Hepatocyte (in vitro differentiated cells): ENCODE data around the gene ZFHX3. TPM values are rescaled to one million over a fixed set of nuclear protein-coding genes. Genes with fewer than 3 reads are reported as not detected.
A peak's percentile ranks its signal among the peaks of the same experiment; 100 is the strongest.

Experiments
- DNase-seq: peaks from one replicate; pipeline ENCODE4 v3.0.0-alpha.2; 2016; ENCODE audit warnings: low spot score
- H2AFZ ChIP-seq: fragments of 200-600 bp; sonication (generic); 2 replicates; pipeline ENCODE4 v1.6.0; 2016; ENCODE audit warnings: antibody characterized with exemption, mild to moderate bottlenecking
- H3K27ac ChIP-seq: fragments of 200-600 bp; sonication (generic); 2 replicates; pipeline ENCODE4 v1.5.1; 2016; ENCODE audit warnings: mild to moderate bottlenecking
- H3K27me3 ChIP-seq: fragments of 200-600 bp; sonication (generic); 2 replicates; pipeline ENCODE4 v1.6.1; 2016
- H3K36me3 ChIP-seq: fragments of 200-600 bp; sonication (generic); replicated peaks from 2 replicates; pipeline ENCODE4 v1.5.1; 2016; ENCODE audit warnings: low read depth; ENCODE audit not compliant: insufficient read depth
- H3K4me1 ChIP-seq: fragments of 200-600 bp; sonication (generic); 2 replicates; pipeline ENCODE4 v1.5.1; 2016; ENCODE audit warnings: mild to moderate bottlenecking, moderate library complexity; ENCODE audit not compliant: insufficient read depth
- H3K4me2 ChIP-seq: fragments of 200-600 bp; sonication (generic); 2 replicates; pipeline ENCODE4 v1.6.0; 2016
- H3K4me3 ChIP-seq: fragments of 200-600 bp; sonication (generic); 2 replicates; pipeline ENCODE4 v1.5.1; 2016; ENCODE audit warnings: mild to moderate bottlenecking
- H3K79me2 ChIP-seq: fragments of 200-600 bp; sonication (generic); 2 replicates; pipeline ENCODE4 v1.6.0; 2017; ENCODE audit warnings: mild to moderate bottlenecking
- H3K9me2 ChIP-seq: fragments of 200-600 bp; sonication (generic); replicated peaks from 2 replicates; pipeline ENCODE4 v1.6.0; 2017; ENCODE audit warnings: mild to moderate bottlenecking; ENCODE audit not compliant: insufficient read depth
- H3K9me3 ChIP-seq: fragments of 200-600 bp; sonication (generic); 2 replicates; pipeline ENCODE4 v1.5.1; 2016; ENCODE audit warnings: low read depth, mild to moderate bottlenecking
- H4K20me1 ChIP-seq: fragments of 200-600 bp; sonication (generic); 2 replicates; pipeline ENCODE4 v1.6.0; 2016; ENCODE audit warnings: mild to moderate bottlenecking; ENCODE audit not compliant: insufficient read depth, poor library complexity, severe bottlenecking
- EZH2 ChIP-seq: fragments of 200-600 bp; sonication (generic); IDR thresholded peaks from 2 replicates; pipeline ENCODE4 v1.6.1; 2016; ENCODE audit warnings: antibody characterized with exemption, mild to moderate bottlenecking, borderline replicate concordance
- EZH2phosphoT487 ChIP-seq: fragments of 200-600 bp; sonication (generic); IDR thresholded peaks from one replicate; pipeline ENCODE4 v1.6.1; 2018; ENCODE audit warnings: antibody characterized with exemption, mild to moderate bottlenecking, low read depth, moderate library complexity; ENCODE audit not compliant: unreplicated experiment, severe bottlenecking
- WGBS: methylation state at CpG from one replicate; pipeline ENCODE4 v1.1.6; 2016; ENCODE audit warnings: low lambda C conversion rate; ENCODE audit errors: missing lambda C conversion rate; 5-methylcytosine and 5-hydroxymethylcytosine counted together
- polyA plus RNA-seq: library from polyadenylated mRNA; unstranded; fragments of >200 nt; fragmentation: Nextera tagmentation; extraction: Ambion mirVana; gene quantifications from 2 replicates; pipeline ENCODE4 v1.2.1, GENCODE V29; 2016
- total RNA-seq: library from RNA; depleted of rRNA; stranded (reverse); fragments of >200 nt; gene quantifications from 2 replicates; pipeline ENCODE4 v1.2.3, GENCODE V29; 2014
- TF ChIP-seq, protein P1 (sequence below): fragments of 200-600 bp; sonication (generic); IDR thresholded peaks from 2 replicates; pipeline ENCODE4 v1.5.1; 2016; ENCODE audit warnings: antibody characterized with exemption, mild to moderate bottlenecking; ENCODE audit not compliant: poor library complexity

The ZFHX3 gene
- total and polyA plus RNA-seq, 2 experiments from 2014 or later: 6.4 to 11.6 TPM

DNA sequence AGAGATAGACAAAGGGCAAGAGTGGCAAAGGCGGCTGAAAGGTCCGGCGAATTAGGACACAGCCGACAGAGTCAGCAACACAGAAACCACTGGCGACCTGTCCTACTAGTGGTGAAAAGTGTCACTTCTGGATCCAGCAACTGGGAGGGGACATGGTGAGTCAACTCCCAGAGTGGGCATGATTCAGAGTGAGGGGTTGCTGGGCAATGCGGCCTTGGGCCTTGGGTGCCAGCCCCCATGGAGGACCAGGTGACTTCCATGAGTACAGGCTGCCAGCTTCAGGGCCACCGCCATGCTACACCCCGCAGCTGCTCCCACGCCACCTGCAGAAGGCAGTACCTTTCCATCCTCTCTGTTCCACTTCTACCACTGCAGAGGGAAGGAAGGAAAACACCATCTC is 110.6 kb downstream of the ZFHX3 start:
- no peak overlapping the region for H3K4me3 ChIP-seq
- no peak overlapping the region for H2AFZ ChIP-seq
- H3K79me2 ChIP-seq: peaks cover 96% of the 10 kb centered on the region
- no peaks in the 10 kb centered on the region for H3K27me3 ChIP-seq
- no peaks in the 10 kb centered on the region for H3K9me3 ChIP-seq
- DNase-seq: no peak
- peaks cover 34% of the 10 kb centered on the region for H3K4me1 ChIP-seq
- TF ChIP-seq, protein P1, sequence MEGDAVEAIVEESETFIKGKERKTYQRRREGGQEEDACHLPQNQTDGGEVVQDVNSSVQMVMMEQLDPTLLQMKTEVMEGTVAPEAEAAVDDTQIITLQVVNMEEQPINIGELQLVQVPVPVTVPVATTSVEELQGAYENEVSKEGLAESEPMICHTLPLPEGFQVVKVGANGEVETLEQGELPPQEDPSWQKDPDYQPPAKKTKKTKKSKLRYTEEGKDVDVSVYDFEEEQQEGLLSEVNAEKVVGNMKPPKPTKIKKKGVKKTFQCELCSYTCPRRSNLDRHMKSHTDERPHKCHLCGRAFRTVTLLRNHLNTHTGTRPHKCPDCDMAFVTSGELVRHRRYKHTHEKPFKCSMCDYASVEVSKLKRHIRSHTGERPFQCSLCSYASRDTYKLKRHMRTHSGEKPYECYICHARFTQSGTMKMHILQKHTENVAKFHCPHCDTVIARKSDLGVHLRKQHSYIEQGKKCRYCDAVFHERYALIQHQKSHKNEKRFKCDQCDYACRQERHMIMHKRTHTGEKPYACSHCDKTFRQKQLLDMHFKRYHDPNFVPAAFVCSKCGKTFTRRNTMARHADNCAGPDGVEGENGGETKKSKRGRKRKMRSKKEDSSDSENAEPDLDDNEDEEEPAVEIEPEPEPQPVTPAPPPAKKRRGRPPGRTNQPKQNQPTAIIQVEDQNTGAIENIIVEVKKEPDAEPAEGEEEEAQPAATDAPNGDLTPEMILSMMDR: no peak
- TF ChIP-seq EZH2phosphoT487: no peak
- peaks cover 3% of the 10 kb centered on the region for H4K20me1 ChIP-seq
- no peak overlapping the region for H3K4me2 ChIP-seq
- no peaks in the 10 kb centered on the region for H3K36me3 ChIP-seq
- H3K27ac ChIP-seq: peak overlapping the region; percentile 45
- WGBS: 91% methylated on average over 9 of the region's 9 CpGs
- H3K9me2 ChIP-seq: no peaks in the 10 kb centered on the region

DNA sequence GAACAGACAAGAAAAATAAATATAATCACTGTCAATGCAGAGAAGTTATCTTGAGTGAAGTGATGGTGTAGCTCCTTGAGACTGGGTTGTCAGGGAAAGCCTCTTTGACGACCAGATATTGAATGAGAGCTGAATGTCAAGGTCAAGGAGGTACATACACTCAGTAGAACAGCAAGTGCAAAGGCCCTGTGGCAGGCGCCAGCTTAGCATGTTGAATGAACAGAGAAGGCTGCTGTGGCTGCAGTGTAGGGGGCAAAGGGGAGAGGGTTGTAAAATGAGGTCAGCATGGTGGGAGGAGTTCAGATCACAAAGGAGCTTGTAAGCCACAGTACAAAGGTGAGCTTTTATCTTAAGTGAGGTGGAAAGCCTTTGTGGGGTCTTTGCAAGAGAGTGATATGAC is 111.5 kb downstream of the ZFHX3 start:
- peak overlapping the region; percentile 45 for H3K27ac ChIP-seq
- peaks cover 44% of the 10 kb centered on the region for H3K4me1 ChIP-seq

DNA sequence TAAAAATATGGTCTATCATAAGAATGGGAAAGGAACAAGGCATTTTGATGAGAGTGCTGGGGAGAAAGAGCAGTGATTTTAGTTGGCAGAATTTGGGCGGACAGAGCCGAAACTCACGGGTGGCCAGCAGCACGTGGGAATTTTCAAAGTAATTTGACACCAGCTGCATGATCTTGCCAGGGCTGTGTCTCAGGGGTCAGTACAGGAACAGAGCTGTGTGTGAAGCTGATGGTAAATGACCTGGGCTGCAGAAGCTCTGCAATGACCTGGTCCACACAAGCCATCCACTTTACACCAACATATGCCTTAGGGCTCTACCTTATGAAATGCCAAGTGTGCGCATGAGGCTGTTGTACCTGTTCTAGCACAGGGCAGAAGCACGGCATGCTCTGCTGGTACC is 112.0 kb downstream of the ZFHX3 start:
- no peaks in the 10 kb centered on the region for H3K9me3 ChIP-seq

More for the DNA sequence above, 111.5 kb downstream of the ZFHX3 start:
- peak; percentile 46 for DNase-seq
- WGBS: 53% methylated on average over 2 of the region's 2 CpGs
- Histone ChIP-seq H4K20me1 (peaks cover 3% of the 10 kb centered on the region), H3K9me3 (no peaks in the 10 kb centered on the region), H3K36me3 (no peaks in the 10 kb centered on the region), H3K27me3 (no peaks in the 10 kb centered on the region), H3K4me3 (no peak overlapping the region), H3K4me2 (no peak overlapping the region), H3K79me2 (peaks cover 92% of the 10 kb centered on the region), H2AFZ (no peak overlapping the region), H3K9me2 (no peaks in the 10 kb centered on the region)
- TF ChIP-seq, protein P1: no peak
- TF ChIP-seq EZH2: no peak
- TF ChIP-seq EZH2phosphoT487: no peak

More for the DNA sequence above, 112.0 kb downstream of the ZFHX3 start:
- H3K9me2 ChIP-seq: no peaks in the 10 kb centered on the region
- H3K79me2 ChIP-seq: peaks cover 89% of the 10 kb centered on the region
- peaks cover 47% of the 10 kb centered on the region for H3K4me1 ChIP-seq
- H4K20me1 ChIP-seq: peaks cover 3% of the 10 kb centered on the region
- TF ChIP-seq, protein P1: no peak
- TF ChIP-seq EZH2 (no peak), EZH2phosphoT487 (no peak)
- no peak overlapping the region for H3K27ac ChIP-seq
- DNase-seq: no peak
- 61% methylated on average over 6 of the region's 6 CpGs for WGBS
- no peak overlapping the region for H3K4me2 ChIP-seq
- no peak overlapping the region for H2AFZ ChIP-seq
- H3K4me3 ChIP-seq: no peak overlapping the region
- H3K36me3 ChIP-seq: no peaks in the 10 kb centered on the region
- no peaks in the 10 kb centered on the region for H3K27me3 ChIP-seq
